Stimulated activated naive CD8-positive, alpha-beta T cell treated with anti-CD3 and anti-CD28 coated beads, Interleukin-15, amount 100 ng/mL, for 72 hours (primary cell): ENCODE measurements around the gene PF4V1.

ENCODE experiments used
- ATAC-seq: fragments of 150-1000 bp; cut with Tn5 transposase; 2 replicates; pipeline ENCODE4 v1.10.0; 2021; ENCODE audit warnings: mild to moderate bottlenecking, moderate library complexity
- DNase-seq, 2 donors: peaks; one replicate each; pipeline ENCODE4 v3.0.0; 2021 to 2022
- H3K27ac Mint-ChIP-seq, 2 donors: one replicate each; pipeline ENCODE4 v1.8.0; 2022; ENCODE audit warnings: mild to moderate bottlenecking in 2 of 2, mixed read lengths in 2 of 2, moderate library complexity in 2 of 2
- H3K27me3 Mint-ChIP-seq: one replicate; pipeline ENCODE4 v1.8.0; 2022; ENCODE audit warnings: mixed read lengths
- H3K4me1 Mint-ChIP-seq: one replicate; pipeline ENCODE4 v1.8.0; 2022; ENCODE audit warnings: mild to moderate bottlenecking, mixed read lengths
- H3K4me3 Mint-ChIP-seq, 2 donors: one replicate each; pipeline ENCODE4 v1.8.0; 2022; ENCODE audit warnings: mild to moderate bottlenecking in 2 of 2, mixed read lengths in 2 of 2, moderate library complexity in 1 of 2
- H3K9me3 Mint-ChIP-seq, 2 donors: one replicate each; pipeline ENCODE4 v1.8.0; 2022; ENCODE audit warnings: mixed read lengths in 2 of 2

The PF4V1 gene

GRCh38 chr4:73853246-73853704 is at the start of gene PF4V1:
PF4V1 (plus strand) TSS chr4:73853296; CDS start chr4:73853363, 67 bp downstream.
- no peak for DNase-seq
- peaks cover 9% of the 10 kb centered on the region for H3K27me3 Mint-ChIP-seq
- peak; percentile 40 for ATAC-seq
- no peak within 1 kb of the TSS for H3K4me3 Mint-ChIP-seq
- H3K4me1 Mint-ChIP-seq: no peaks in the 10 kb centered on the region
- no peak within 1 kb of the TSS for H3K27ac Mint-ChIP-seq
- no peaks in the 10 kb centered on the region for H3K9me3 Mint-ChIP-seq

GRCh38 chr4:73810191-73810590 is 42.9 kb upstream of the PF4V1 start:
- H3K27me3 Mint-ChIP-seq: no peaks in the 10 kb centered on the region
- H3K9me3 Mint-ChIP-seq: no peaks in the 10 kb centered on the region
- H3K27ac Mint-ChIP-seq: no peak overlapping the region
- DNase-seq (no peak), ATAC-seq (no peak)
- H3K4me3 Mint-ChIP-seq: no peak overlapping the region
- no peaks in the 10 kb centered on the region for H3K4me1 Mint-ChIP-seq

GRCh38 chr4:73811841-73812240 is 41.3 kb upstream of the PF4V1 start:
- H3K27me3 Mint-ChIP-seq: no peaks in the 10 kb centered on the region
- DNase-seq (no peak), ATAC-seq (no peak)
- H3K4me3 Mint-ChIP-seq: no peak overlapping the region
- H3K4me1 Mint-ChIP-seq: no peaks in the 10 kb centered on the region
- no peaks in the 10 kb centered on the region for H3K9me3 Mint-ChIP-seq
- no peak overlapping the region for H3K27ac Mint-ChIP-seq

DNA sequence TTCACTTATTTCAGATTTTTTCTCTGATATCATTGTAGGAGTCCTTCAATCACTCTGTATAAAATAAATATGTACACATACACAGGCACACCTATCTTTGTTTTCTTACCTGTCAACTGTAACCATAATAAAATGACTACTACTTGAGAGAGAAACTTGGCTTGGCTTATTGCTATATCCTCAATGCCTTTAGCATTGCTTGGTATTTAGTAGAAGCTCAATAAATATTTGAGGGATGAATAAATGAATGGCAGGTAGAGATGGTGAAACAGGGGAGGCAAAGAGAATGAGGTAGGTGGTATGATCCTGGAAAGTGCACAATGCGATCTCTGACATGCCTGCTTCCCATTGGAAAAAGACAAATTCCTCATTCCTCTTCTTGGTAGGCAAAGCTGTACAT is 38.4 kb upstream of the PF4V1 start:
- H3K27ac Mint-ChIP-seq: no peak overlapping the region
- no peaks in the 10 kb centered on the region for H3K27me3 Mint-ChIP-seq
- H3K4me3 Mint-ChIP-seq: no peak overlapping the region
- no peaks in the 10 kb centered on the region for H3K9me3 Mint-ChIP-seq
- ATAC-seq (no peak), DNase-seq (no peak)
- no peaks in the 10 kb centered on the region for H3K4me1 Mint-ChIP-seq

DNA sequence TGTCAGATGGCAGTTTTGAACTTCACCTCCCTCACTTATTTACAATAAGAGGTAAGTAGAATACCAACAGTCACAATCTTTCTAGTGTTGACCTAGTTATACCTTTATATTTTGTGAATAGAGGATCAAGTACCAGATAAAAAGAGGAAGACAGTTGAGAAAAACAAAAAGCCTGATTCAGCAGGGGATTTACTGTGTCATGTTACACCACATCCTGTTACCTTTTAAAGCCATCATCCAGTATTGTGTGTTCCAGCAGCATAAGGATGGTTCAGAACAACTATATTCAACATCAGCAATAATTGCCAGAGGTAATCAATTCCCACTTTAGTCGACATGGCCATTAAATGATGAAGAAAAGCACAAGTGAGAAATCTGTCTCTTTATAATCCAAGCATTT is 38.0 kb upstream of the PF4V1 start:
- ATAC-seq: no peak
- Mint-ChIP-seq H3K27ac (no peak overlapping the region), H3K9me3 (no peaks in the 10 kb centered on the region), H3K4me1 (no peaks in the 10 kb centered on the region), H3K4me3 (no peak overlapping the region), H3K27me3 (no peaks in the 10 kb centered on the region)
- DNase-seq: no peak

DNA sequence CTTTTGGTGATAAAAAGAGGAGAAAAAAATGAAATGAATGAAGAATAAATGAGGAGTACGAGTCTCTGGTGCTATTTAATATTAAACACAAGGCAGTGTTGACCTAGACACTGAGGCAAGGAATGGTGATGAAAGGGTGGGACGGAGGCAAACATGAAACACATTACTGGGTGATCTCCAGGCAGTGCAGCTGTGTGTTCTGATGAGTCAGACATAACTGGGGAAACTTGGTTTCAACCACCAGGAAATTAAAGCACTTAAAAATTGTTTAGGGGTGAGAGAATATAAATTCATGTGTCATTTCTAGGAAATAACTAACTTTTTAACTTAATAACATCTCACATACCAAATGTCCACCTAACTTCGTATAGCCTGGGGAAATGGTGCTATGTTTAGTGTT is 36.3 kb upstream of the PF4V1 start:
- H3K27me3 Mint-ChIP-seq: no peaks in the 10 kb centered on the region
- H3K9me3 Mint-ChIP-seq: no peaks in the 10 kb centered on the region
- H3K27ac Mint-ChIP-seq: no peak overlapping the region
- no peak overlapping the region for H3K4me3 Mint-ChIP-seq
- no peak for ATAC-seq
- H3K4me1 Mint-ChIP-seq: no peaks in the 10 kb centered on the region
- DNase-seq: no peak

DNA sequence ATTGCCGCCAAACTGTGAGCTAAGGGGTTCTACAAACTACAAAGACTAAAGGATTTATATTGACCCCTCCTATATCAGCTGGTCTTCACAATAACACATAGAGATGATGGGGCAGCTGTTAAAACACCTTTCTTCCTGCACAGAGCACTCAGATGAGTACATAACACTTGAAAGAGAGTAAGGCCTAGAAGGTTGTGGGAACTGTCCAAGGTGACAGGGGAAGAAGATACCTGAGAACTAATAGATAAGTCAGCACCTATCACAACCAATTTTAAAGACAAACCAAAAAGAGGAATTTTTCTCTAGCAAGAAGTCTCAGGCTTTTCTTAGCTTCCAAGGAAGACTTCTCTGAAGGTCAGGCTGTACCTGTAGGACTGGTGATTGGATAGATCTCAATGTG is 35.8 kb upstream of the PF4V1 start:
- no peaks in the 10 kb centered on the region for H3K27me3 Mint-ChIP-seq
- H3K4me3 Mint-ChIP-seq: no peak overlapping the region
- DNase-seq: no peak
- no peaks in the 10 kb centered on the region for H3K9me3 Mint-ChIP-seq
- no peak overlapping the region for H3K27ac Mint-ChIP-seq
- no peak for ATAC-seq
- no peaks in the 10 kb centered on the region for H3K4me1 Mint-ChIP-seq

DNA sequence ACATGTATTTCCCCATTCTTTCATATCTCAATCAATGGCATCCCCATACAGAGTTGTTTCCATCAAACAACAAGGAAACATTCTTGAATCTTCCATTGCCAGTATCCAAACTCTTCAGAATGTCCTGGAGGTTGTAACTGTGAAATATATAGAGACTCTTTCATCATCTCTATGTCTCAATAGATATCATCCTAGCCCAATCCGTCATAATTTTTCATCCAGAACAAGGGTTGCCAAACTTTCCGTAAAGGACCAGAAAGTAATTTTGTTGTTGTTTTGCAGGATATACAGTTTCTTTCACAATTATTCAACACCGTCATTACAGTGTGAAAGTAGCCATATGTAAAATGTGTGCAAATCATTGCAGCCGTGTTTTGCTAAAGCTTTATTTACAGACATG is 31.8 kb upstream of the PF4V1 start:
- no peaks in the 10 kb centered on the region for H3K27me3 Mint-ChIP-seq

DNA sequence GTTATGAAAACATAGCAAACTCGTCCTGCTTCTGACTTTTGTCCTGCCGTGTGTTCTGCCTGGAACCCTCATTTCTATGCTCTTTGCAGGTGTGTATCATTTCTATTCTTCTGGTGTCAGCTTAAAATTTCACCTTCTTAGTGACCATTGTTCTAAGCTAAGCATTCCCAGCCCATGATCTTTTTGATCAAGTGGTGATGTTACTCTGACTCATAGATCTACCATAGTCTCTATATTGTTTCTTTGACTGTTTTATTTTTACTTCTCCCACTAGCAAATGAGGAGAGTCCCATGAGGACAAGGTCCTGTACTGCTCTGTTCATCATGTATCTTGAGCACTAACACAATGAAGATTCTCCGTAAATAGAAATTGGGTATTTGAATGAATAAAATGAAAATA is 30.7 kb upstream of the PF4V1 start:
- DNase-seq: no peak
- Mint-ChIP-seq H3K4me3 (no peak overlapping the region), H3K4me1 (no peaks in the 10 kb centered on the region), H3K27me3 (no peaks in the 10 kb centered on the region), H3K27ac (no peak overlapping the region), H3K9me3 (peaks cover 0 to 5% of the 10 kb centered on the region in 2 donors)
- no peak for ATAC-seq

More for the DNA sequence above, 31.8 kb upstream of the PF4V1 start:
- ATAC-seq (no peak), DNase-seq (no peak)
- no peak overlapping the region for H3K4me3 Mint-ChIP-seq
- H3K27ac Mint-ChIP-seq: no peak overlapping the region
- H3K9me3 Mint-ChIP-seq: no peaks in the 10 kb centered on the region
- H3K4me1 Mint-ChIP-seq: no peaks in the 10 kb centered on the region

DNA sequence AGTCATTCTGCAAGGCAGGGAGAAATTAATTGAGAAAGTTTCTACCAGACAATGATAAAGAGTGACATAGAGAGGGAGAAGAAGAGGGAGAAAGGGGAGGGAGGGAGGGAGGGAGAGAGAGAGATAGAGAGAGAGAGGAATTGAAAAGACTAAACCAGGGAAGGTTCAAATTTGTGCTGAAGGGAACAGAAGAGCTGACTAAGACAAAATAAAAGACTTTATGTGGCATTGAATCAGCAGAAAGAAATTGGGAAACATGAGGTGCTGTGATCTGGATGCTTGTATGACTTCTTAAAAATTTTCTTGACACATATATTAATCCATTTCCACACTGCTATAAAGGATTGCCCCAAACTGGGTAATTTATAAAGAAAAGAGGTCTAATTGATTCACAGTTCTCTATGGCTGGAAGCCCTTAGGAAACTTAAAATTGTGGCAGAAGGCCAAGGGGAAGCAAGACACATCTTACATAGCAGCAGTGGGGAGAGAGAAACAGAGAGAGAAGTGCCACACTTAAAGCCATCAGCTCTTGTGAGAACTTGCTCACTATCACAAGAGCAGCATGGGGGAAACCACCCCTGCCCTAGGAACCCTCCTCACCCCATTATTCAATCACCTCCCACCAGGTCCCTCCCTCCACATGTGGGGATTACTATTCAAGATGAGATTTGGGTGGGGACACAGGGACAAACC is 30.1 kb upstream of the PF4V1 start:
- DNase-seq (no peak), ATAC-seq (no peak)
- Mint-ChIP-seq H3K27ac (no peak overlapping the region), H3K9me3 (peaks cover 0 to 5% of the 10 kb centered on the region in 2 donors), H3K4me3 (no peak overlapping the region), H3K4me1 (no peaks in the 10 kb centered on the region), H3K27me3 (no peaks in the 10 kb centered on the region)

DNA sequence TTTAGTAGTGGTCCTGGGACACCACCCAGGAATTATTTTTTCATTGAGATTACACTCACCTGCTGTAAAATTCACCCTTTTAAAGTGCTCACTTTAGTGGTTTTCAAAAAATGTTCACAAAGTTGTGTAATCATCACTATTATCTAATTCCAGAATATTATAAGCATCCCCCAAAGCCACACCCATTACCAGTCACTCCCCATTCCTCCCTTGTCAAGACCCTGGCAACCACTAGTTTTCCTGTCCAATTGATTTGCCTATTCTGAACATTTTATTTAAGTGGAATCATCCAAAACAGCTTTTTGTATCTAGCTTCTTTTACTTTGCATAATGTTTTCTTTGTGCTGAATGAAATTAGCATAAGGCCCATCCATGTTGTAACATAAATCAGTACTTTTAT is 29.3 kb upstream of the PF4V1 start:
- H3K4me3 Mint-ChIP-seq: no peak overlapping the region
- H3K27ac Mint-ChIP-seq: no peak overlapping the region
- no peaks in the 10 kb centered on the region for H3K4me1 Mint-ChIP-seq
- no peak for DNase-seq
- no peaks in the 10 kb centered on the region for H3K27me3 Mint-ChIP-seq
- H3K9me3 Mint-ChIP-seq: peaks cover 0 to 5% of the 10 kb centered on the region in 2 donors
- ATAC-seq: no peak

DNA sequence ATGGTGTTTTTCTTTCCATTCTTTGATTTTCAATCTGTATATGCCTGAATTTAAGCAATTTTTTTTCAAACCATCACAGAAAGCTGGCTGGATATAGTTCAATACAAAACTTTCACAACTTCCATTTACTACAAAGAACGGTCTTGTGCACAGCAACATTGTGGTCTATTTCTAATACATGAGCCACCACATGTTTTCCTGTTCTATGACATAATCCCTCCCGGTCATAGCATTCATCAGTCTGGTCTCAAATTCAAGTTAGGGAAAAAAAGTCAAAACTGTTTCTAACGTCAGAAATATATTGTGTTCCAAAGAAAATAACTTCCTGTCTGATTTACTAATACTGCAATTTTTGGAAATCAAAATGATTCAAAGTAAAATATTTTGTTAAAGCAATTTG is 24.1 kb upstream of the PF4V1 start:
- ATAC-seq: no peak
- H3K9me3 Mint-ChIP-seq: peaks cover 0 to 9% of the 10 kb centered on the region in 2 donors
- H3K4me1 Mint-ChIP-seq: no peaks in the 10 kb centered on the region
- no peak overlapping the region for H3K27ac Mint-ChIP-seq
- DNase-seq: no peak
- H3K27me3 Mint-ChIP-seq: no peaks in the 10 kb centered on the region
- no peak overlapping the region for H3K4me3 Mint-ChIP-seq

GRCh38 chr4:73831569-73831968 is 21.5 kb upstream of the PF4V1 start:
- Mint-ChIP-seq H3K4me1 (peaks cover under 1% of the 10 kb centered on the region), H3K9me3 (peaks cover 0 to 9% of the 10 kb centered on the region in 2 donors), H3K27me3 (peaks cover 5% of the 10 kb centered on the region), H3K4me3 (no peak overlapping the region), H3K27ac (no peak overlapping the region)
- DNase-seq (no peak), ATAC-seq (no peak)

DNA sequence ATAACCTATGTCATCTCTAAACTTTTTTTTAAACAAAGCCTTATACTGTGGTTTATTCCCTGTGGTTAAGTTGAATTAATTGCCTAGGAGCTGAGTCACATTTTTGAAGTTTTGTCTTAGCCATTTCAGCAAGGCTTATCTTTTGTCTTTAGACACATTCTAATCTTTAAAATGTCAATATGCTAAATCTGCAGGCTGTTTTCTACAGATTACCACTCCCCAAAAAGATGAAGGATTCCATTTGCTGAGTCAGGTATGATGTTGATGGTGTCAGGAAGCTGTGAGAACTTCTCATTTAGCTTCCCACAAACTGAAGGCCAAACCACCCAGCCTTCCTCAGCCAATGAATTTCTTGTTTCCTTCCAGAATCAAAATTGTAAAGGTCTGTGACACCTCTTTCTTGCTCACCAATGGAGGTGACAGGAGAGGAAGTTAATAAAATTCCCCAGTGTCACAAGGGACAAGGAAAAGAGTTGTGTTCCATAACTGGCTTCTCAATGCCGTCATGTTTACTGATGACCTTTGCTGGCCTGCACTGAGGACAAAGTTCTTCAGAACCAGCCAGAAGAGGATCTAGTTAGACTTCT is 20.4 kb upstream of the PF4V1 start:
- DNase-seq: no peak
- H3K27ac Mint-ChIP-seq: no peak overlapping the region
- peaks cover 0 to 4% of the 10 kb centered on the region in 2 donors for H3K9me3 Mint-ChIP-seq
- ATAC-seq: no peak
- peaks cover 5% of the 10 kb centered on the region for H3K4me1 Mint-ChIP-seq
- H3K4me3 Mint-ChIP-seq: no peak overlapping the region
- H3K27me3 Mint-ChIP-seq: peaks cover 15% of the 10 kb centered on the region

DNA sequence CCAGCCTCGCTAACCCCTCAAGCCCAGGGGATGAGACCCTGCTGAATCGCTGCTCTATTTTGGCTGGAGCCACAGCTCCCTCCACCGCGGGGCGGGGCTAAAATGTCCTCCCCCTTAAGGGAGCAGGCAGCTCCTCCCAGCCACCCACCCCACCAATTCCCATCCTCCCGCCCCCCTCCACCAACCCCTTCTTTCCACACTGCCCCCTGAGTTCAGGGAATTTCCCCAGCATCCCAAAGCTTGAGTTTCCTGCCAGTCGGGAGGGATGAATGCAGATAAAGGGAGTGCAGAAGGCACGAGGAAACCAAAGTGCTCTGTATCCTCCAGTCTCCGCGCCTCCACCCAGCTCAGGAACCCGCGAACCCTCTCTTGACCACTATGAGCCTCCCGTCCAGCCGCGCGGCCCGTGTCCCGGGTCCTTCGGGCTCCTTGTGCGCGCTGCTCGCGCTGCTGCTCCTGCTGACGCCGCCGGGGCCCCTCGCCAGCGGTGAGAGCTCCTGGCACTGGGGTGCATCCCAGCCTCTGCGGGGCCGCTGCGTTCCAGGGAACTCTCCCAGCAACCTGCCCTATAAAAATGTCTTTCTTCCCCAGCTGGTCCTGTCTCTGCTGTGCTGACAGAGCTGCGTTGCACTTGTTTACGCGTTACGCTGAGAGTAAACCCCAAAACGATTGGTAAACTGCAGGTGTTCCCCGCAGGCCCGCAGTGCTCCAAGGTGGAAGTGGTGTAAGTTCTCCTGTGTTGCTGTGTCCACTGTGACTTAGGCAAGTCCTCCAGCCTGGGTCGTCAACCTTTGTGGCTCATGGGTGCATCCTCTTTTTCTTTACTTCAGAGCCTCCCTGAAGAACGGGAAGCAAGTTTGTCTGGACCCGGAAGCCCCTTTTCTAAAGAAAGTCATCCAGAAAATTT is 16.5 kb upstream of the PF4V1 start, which contains the start of gene CXCL6:
TSS of gene CXCL6 (plus strand) at position 306 of the 907 bp plus-strand sequence. CDS start at position 379, 73 bp downstream.
- ATAC-seq (no peak), DNase-seq (no peak)
- H3K9me3 Mint-ChIP-seq: no peaks in the 10 kb centered on the region
- peaks cover 27% of the 10 kb centered on the region for H3K27me3 Mint-ChIP-seq
- H3K4me1 Mint-ChIP-seq: peaks cover 5% of the 10 kb centered on the region
- H3K27ac Mint-ChIP-seq: no peak within 1 kb of the TSS
- peak within 1 kb of the TSS in 1 of 2 donors; percentile 10 for H3K4me3 Mint-ChIP-seq

GRCh38 chr4:73839071-73839470 is 14.0 kb upstream of the PF4V1 start:
- DNase-seq (no peak), ATAC-seq (no peak)
- H3K9me3 Mint-ChIP-seq: no peaks in the 10 kb centered on the region
- H3K4me1 Mint-ChIP-seq: peaks cover 5% of the 10 kb centered on the region
- no peak overlapping the region for H3K4me3 Mint-ChIP-seq
- peaks cover 34% of the 10 kb centered on the region for H3K27me3 Mint-ChIP-seq
- H3K27ac Mint-ChIP-seq: no peak overlapping the region
